Activated gamma-delta T cell treated with anti-CD3 and anti-CD28 coated beads, Interleukin-2, amount 50 U/mL, for 16 hours (primary cell): ENCODE measurements around the gene RPTOR.
"Not testable (repeated sequence)": the region's sequence is repeated elsewhere in the genome, so short reads cannot be mapped to it uniquely, and the experiment has no call there.

Experiments
- DNase-seq: peaks from one replicate; pipeline ENCODE4 v3.0.0-alpha.2; 2020; ENCODE audit warnings: low read depth

The RPTOR gene

GRCh38 chr17:80695979-80696378, 151.3 kb downstream of the RPTOR start:
- no peak for DNase-seq

GRCh38 chr17:80696456-80696855, 151.8 kb downstream of the RPTOR start:
- DNase-seq: no peak

GRCh38 chr17:80696964-80697363, 152.3 kb downstream of the RPTOR start:
- no peak for DNase-seq

DNA sequence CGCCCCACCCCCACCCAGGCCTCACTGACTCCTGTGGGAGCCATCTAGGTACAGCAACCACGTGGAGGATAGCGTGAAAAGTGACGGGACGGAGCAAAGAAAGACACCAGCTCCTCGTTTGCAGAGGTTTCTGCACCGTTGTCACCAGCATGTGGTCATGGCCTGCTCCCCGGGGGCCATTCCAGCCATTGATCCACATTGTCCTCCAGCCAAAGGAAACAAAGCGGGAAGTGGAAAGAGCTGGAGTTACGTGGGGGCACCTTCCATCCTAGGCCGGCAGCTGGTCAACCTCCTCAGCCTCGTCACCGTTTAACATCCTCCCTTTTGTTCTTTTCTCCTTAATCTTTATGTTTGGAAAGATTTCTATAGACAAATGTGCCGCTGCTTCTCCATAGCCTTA, 153.7 kb downstream of the RPTOR start:
- DNase-seq: no peak

- not testable (repeated sequence) for DNase-seq
Observed at GRCh38 chr17:80699205-80699604, 154.6 kb downstream of the RPTOR start.

- DNase-seq: no peak
Observed at GRCh38 chr17:80701730-80702129, 157.1 kb downstream of the RPTOR start.

GRCh38 chr17:80702315-80703141, 157.9 kb downstream of the RPTOR start:
- no peak for DNase-seq

- DNase-seq: no peak
Observed at GRCh38 chr17:80703142-80703478, 158.5 kb downstream of the RPTOR start.

- DNase-seq: no peak
Observed at GRCh38 chr17:80704381-80704819, 159.8 kb downstream of the RPTOR start.

DNA sequence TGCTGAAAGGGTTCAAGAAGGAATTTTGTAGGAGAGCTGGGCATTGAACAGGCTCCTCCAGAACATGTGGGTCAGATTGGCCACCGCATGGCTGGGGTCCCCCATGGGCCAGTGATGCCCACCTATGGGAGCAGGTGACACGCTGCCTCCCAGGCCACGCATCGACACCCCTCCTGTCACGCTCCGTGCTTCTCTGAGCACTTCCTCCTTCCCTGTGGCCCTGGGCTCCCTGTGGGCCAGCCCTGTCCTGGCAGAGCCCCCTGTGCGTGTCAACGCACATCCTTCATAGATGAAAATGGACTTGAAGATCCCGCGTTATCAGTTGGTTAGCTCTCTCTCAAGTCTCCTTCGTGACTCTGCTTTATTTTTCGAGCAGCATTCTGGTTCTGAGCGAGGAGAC, 160.3 kb downstream of the RPTOR start:
- no peak for DNase-seq

- no peak for DNase-seq
Observed at GRCh38 chr17:80705988-80706387, 161.3 kb downstream of the RPTOR start.

DNA sequence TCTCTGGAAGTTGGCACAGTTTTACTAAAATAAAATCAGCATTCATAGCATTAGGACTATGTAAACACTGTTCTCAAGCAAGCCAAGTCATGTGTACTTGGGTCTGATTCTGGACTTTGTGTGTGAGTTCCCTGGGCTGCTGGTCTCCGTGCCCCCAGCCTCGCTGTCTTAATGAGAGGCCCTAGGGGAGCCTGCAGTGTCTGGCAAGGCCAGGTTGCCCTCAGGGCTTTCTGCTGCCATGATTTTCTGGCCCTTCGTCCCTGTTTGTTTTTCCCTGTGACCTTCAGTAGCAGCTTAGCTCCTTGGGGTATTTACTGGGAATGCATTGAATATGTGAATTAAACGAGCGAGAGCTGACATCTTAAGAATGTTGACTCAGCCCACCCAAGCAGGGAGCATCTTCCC, 161.8 kb downstream of the RPTOR start:
- DNase-seq: no peak

DNA sequence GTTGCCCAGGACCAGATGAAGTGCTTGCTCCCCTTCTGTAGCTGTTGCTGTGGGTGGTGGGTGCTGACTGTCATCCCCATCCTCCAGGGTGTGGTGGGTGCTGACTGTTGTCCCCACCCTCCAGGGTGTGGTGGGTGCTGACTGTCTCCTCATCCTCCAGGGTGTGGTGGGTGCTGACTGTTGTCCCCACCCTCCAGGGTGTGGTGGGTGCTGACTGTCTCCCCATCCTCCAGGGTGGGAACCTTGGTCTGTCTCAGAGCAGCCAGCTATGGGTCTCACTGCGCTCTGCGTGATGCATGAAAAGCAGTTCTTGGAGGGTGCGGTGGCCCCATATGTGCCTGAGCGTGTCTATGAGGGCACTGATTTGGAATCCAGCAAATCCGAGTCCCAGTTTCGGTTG, 163.8 kb downstream of the RPTOR start:
- DNase-seq: no peak

DNA sequence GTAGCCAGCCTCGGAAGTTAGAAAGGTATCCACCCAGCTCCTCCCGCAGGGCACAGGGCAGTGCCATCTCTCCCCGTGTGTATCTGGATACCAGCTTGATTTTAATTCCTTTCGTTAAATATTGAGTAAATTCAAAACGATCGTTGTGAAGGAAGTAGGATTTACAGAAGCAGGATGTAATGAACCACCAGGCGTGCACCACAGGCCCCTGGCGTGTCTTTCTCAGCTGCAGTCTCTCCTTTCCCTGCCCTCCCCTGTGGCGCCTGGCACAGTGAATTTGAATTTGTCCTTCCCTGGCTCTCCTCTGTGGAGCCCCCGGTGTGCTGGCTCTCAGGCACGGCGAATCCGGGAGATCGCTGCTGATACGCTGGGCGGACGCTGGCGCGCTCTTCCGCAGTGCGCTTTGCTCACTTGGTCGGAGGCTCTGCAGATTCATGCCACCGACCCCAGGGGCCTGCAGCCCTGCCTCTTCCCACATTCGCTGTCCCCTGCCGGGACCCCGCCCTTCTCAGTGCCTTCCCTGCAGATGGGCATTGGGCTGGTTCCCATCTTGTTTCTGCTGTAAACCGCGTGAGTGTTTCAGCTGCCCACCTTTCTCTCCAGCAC, 164.6 kb downstream of the RPTOR start:
- DNase-seq: no peak

GRCh38 chr17:80710714-80711302, 166.2 kb downstream of the RPTOR start:
- DNase-seq: no peak

GRCh38 chr17:80712089-80712488, 167.5 kb downstream of the RPTOR start:
- DNase-seq: no peak

DNA sequence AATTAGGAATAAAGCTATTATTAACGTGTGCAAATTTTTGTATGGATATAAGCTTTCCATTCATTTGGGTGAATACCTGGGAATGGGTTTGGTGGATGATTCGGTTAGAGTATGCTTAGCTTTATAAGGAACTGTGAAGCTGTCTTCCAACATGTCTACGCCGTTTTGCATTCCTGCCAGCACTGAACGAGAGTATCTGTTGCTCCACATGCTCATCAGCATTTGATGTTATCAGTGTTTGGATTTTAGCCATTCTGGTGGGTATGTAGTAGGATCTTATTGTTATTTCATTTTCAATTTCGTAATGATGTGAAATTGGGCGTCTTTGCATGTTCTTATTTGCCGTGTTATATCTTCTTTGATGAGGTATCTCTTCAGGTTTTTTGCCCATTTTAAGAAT, 168.0 kb downstream of the RPTOR start:
- DNase-seq: no peak

- no peak for DNase-seq
Observed at GRCh38 chr17:80716986-80717719, 172.5 kb downstream of the RPTOR start.

DNA sequence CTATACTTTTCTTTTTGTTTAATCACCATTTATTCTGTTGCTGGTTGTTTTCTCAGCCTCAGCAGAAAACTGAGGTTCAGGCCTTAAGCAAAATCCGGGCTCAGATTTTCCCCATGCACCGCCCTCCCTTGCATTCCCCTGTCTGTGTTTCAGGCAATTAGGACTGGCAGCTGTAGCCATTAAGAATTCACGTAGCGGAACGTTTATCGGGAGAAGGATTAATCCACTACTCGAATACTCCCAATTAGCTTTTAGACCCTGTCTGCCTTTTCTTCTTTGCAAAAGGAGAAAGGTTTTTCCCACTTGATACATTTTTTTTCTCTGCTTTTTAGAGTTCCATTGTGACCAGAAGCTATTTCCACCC, 173.1 kb downstream of the RPTOR start:
- DNase-seq: no peak

- DNase-seq: no peak
Observed at GRCh38 chr17:80718428-80718827, 173.8 kb downstream of the RPTOR start.

DNA sequence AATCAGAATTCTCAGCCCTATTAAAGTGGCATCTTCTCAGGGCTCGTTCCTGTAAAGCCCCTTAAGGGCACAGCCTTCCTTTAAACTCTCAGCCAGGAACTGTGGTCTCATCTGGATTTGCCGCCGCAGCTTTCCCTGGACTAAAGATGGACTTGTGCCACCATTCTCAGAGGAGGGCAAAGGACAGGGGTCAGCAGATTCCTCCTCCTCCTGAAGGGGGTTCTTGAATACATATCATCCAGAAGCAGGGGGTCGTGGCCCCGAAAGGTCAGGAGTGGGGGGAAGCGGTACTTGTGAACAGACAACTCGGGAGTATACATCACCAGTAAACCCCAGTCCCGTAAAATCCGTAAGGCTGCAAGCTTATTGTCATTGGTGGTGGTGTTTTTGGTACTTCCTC, 174.8 kb downstream of the RPTOR start:
- no peak for DNase-seq

GRCh38 chr17:80720610-80721577, 176.3 kb downstream of the RPTOR start:
- peak; percentile 50 for DNase-seq
